Myocyte (in vitro differentiated cells): ENCODE results near the gene HS6ST2. TPM values are rescaled to one million over a fixed set of nuclear protein-coding genes. Genes with fewer than 3 reads are reported as not detected.

Experiments
- DNase-seq: peaks from one replicate; pipeline ENCODE4 v3.0.0-alpha.2; 2012; ENCODE audit warnings: low read depth
- total RNA-seq: library from RNA; depleted of rRNA; stranded (reverse); fragments of >200 nt; gene quantifications from 2 replicates; pipeline ENCODE4 v1.2.3, GENCODE V29; 2014

Gene HS6ST2
- total RNA-seq, 1 donor from 2014 or later: 0.32 TPM

GRCh38 chrX:132745593-132745992, 212.8 kb downstream of the HS6ST2 start:
- DNase-seq: no peak

- peak; percentile 7 for DNase-seq
Observed at GRCh38 chrX:132744470-132744869, 214.0 kb downstream of the HS6ST2 start.

- no peak for DNase-seq
Observed at GRCh38 chrX:132743086-132743485, 215.3 kb downstream of the HS6ST2 start.

GRCh38 chrX:132742246-132742645, 216.2 kb downstream of the HS6ST2 start:
- no peak for DNase-seq

- DNase-seq: no peak
Observed at GRCh38 chrX:132741689-132742088, 216.7 kb downstream of the HS6ST2 start.

GRCh38 chrX:132740316-132741123, 217.9 kb downstream of the HS6ST2 start:
- peak; percentile 3 for DNase-seq

- no peak for DNase-seq
Observed at GRCh38 chrX:132738951-132739350, 219.5 kb downstream of the HS6ST2 start.

- peak; percentile 31 for DNase-seq
Observed at GRCh38 chrX:132737743-132738142, 220.7 kb downstream of the HS6ST2 start.

- no peak for DNase-seq
Observed at GRCh38 chrX:132732236-132732635, 226.2 kb downstream of the HS6ST2 start.

- DNase-seq: no peak
Observed at GRCh38 chrX:132730726-132731125, 227.7 kb downstream of the HS6ST2 start.

- DNase-seq: no peak
Observed at GRCh38 chrX:132730266-132730665, 228.2 kb downstream of the HS6ST2 start.

GRCh38 chrX:132728296-132728695, 230.1 kb downstream of the HS6ST2 start:
- DNase-seq: no peak

- DNase-seq: no peak
Observed at GRCh38 chrX:132718431-132718958, 239.9 kb downstream of the HS6ST2 start.

GRCh38 chrX:132716006-132716405, 242.4 kb downstream of the HS6ST2 start:
- DNase-seq: no peak

- DNase-seq: no peak
Observed at GRCh38 chrX:132714913-132715312, 243.5 kb downstream of the HS6ST2 start.

GRCh38 chrX:132712350-132712749, 246.1 kb downstream of the HS6ST2 start:
- no peak for DNase-seq

GRCh38 chrX:132710656-132711155, 247.7 kb downstream of the HS6ST2 start:
- DNase-seq: peak; percentile 40

- no peak for DNase-seq
Observed at GRCh38 chrX:132708529-132708928, 249.9 kb downstream of the HS6ST2 start.

GRCh38 chrX:132704769-132705168, 253.7 kb downstream of the HS6ST2 start:
- DNase-seq: no peak

GRCh38 chrX:132694382-132694781, 264.0 kb downstream of the HS6ST2 start:
- no peak for DNase-seq

GRCh38 chrX:132692526-132692925, 265.9 kb downstream of the HS6ST2 start:
- no peak for DNase-seq

- DNase-seq: no peak
Observed at GRCh38 chrX:132692066-132692465, 266.4 kb downstream of the HS6ST2 start.
